GM19372 (cell line): Measurements from ENCODE around the gene FRMD8.

Experiments used
- ATAC-seq: cut with Tn5 transposase; IDR thresholded peaks from one replicate; pipeline ENCODE4 v1.9.1; 2021; ENCODE audit warnings: mild to moderate bottlenecking, low read depth, moderate library complexity; ENCODE audit not compliant: unreplicated experiment

The FRMD8 gene

GRCh38 chr11:65434057-65434666 is 47.7 kb downstream of the FRMD8 start:
- ATAC-seq = no peak

GRCh38 chr11:65434667-65435410 is 48.4 kb downstream of the FRMD8 start:
- no peak for ATAC-seq

GRCh38 chr11:65435411-65435931 is 49.0 kb downstream of the FRMD8 start:
- no peak for ATAC-seq

GRCh38 chr11:65435981-65436411 is 49.6 kb downstream of the FRMD8 start:
- ATAC-seq = no peak

- no peak for ATAC-seq
Observed at GRCh38 chr11:65436412-65437032, 50.1 kb downstream of the FRMD8 start.

GRCh38 chr11:65437436-65438227 is 51.2 kb downstream of the FRMD8 start:
- ATAC-seq = no peak

- ATAC-seq = no peak
Observed at GRCh38 chr11:65438257-65439151, 52.1 kb downstream of the FRMD8 start.

- no peak for ATAC-seq
Observed at GRCh38 chr11:65439331-65440181, 53.1 kb downstream of the FRMD8 start.

- ATAC-seq = no peak
Observed at GRCh38 chr11:65440831-65441499, 54.5 kb downstream of the FRMD8 start.

- no peak for ATAC-seq
Observed at GRCh38 chr11:65442842-65443331, 56.5 kb downstream of the FRMD8 start.

GRCh38 chr11:65444314-65445051 is 58.0 kb downstream of the FRMD8 start:
- ATAC-seq = no peak

GRCh38 chr11:65445101-65445603 is 58.7 kb downstream of the FRMD8 start:
- no peak for ATAC-seq

- no peak for ATAC-seq
Observed at GRCh38 chr11:65445604-65446445, 59.4 kb downstream of the FRMD8 start.

- no peak for ATAC-seq
Observed at GRCh38 chr11:65446446-65447277, 60.2 kb downstream of the FRMD8 start.

- no peak for ATAC-seq
Observed at GRCh38 chr11:65448074-65448417, 61.6 kb downstream of the FRMD8 start.
